Hematopoietic multipotent progenitor cell treated with erythropoietin and hydrocortisone succinate and interleukin-3 and kit ligand, for 4 days (in vitro differentiated cells): ENCODE results near the gene GALNT12.
A peak's percentile ranks its signal among the peaks of the same experiment; 100 is the strongest.

Source experiments
- DNase-seq: peaks from one replicate; pipeline ENCODE4 v3.0.0-alpha.2; 2015

GALNT12 gene

DNA sequence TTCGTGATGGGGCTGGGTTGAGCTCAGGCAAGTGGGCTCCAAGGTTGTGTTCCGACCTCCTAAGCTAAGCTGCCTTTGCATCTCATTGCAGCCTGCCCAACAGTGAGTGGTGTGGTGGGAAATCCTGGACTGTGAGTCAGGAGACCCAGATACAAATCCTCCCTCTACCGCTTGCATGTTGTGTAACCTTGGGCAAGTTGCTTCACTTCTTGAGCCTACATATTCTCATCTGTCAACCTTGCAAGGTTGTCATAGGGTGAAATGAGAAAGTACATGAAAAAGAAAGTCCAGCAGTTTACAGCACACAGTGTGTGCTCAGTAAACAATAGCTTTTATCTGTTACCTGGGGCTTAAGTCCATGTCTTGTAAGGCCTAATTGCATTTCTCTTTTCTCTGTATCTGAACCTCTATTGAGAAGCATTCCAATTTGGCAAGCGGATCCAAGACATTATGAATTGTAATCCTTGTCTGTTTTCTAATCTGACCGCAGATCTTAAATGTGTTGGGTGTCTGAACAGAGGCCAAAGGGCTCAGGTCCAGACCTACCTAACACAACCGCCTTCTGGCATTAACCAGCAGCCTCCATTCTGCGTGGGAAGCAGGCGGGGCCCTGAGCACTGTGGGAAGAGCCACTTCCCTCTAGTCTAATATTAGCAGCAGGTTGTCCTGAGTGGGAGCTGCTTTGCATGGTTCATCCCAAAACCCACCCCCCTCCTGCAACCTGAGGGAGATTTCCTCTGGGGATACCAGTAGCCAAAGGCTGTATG, 1.8 kb upstream of the GALNT12 start:
- DNase-seq = peak; percentile 21

DNA sequence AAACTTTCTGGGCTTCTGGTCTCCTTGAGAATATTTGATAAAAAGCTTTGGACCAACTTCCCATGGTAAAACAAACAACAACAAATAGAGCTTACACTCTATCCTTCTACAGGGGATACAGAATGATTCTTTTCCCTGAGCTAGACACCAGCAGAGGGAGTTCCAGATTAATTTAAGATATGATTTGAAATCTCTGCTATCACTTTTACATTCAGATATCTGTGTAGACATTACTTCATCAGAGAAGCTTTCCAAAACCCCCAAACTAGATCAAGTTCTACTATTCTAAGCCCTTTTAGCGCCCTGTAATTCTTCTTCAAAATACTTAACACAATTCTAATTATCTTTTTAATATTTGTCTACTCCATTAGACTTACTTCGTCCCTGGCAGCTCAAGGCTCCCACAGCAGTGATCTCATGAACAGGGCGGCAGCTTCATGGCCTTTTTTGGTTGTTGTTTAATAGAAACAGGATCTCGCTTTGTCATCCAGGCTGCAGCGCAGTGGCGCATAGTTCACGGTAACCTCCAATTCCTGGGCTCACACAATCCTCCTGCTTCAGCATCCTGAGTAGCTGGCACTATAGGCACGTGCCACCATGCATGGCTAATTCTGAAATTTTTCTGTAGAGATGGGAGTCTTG, 955 bp upstream of the GALNT12 start:
- DNase-seq = peak; percentile 32

DNA sequence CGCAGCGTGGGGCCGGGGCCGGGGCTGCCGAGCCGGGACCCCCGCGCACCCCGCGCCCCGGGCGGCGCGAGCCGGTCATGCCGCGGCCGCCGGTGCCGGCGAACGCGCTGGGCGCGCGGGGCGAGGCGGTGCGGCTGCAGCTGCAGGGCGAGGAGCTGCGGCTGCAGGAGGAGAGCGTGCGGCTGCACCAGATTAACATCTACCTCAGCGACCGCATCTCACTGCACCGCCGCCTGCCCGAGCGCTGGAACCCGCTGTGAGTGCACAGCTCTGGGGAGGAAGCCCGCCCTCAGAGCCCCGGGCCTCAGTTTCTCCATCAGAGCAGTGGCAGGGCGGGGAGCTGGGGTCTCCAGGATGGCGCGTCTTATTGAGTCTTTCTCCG, 335 bp downstream of the GALNT12 start:
- DNase-seq = peak; percentile 44

DNA sequence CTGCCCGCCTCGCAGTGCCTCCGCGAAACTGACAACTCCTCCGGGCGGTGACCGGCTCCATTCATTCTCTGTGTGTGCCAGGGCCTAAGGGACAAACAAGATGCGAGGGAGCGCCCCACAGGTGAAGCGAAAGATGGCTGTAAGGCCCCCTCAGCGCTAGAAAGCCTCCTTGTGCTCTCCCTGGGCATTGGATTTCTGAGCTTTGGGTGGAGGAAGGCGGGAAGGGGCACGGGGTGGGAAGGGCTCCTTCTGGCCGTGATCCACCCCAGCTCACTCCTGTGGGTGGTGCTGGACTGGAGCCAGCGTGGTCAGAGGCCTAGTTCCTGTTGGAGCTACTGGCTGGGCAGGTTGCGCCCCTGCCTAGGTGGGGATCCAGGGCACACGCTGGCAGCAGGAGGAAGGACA, 943 bp downstream of the GALNT12 start:
- DNase-seq = peak; percentile 58

DNA sequence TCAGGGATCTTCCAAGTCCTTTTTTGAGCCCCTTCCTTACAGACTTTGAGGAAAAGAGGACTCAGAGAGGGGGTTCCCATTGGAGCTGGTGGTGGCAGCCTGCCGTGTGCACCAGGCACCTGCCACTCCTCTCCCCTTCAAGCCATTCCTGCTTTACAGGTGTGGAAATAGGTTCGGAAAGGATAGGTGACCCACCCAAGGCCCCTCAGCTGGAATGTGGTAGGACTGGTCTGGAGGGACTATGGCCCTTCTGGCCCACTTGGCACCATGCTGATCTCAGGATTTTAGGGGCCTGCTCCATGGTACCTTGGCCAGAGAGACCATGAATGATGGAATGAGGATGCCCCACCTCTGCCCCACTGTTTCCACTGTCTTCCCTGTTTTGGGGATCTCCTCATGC, 1.4 kb downstream of the GALNT12 start:
- DNase-seq = no peak

DNA sequence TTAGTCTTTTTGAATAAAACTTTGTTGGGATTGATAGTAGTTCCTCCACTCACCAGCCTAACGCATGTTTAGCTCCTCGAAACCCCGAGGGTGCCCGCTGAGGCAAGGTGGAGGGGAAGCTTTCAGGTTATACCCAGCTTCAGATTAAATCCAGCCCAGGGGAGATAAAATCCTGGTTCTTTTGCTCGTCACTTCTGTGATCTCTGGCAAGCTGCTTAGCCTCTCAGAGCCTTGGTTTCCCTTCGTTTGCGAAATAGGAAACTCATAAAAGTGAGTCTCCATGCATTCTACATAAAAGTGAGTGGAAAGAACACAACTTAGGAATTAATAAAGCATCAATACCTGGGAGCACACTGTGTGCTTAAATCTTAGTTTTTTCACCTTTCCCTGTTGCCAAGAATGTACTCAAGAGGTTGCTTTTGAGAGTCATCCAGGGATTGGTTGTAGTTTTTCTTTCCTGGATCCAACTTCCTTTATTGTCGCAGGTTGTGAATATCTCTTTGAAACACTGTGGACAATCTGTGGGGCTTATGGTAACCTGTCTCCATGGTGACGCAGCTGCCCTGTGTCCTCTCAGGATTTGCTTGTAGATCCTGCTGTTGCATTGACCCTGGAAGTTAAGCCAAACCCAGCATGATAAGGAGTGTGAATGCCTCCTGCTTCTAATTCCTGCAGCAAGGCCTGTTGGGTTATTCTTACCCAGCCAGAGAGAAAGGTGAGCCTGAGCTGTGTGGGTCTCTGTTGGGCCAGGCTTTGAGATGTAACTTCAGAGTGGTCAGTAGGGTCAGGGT, 2.0 kb downstream of the GALNT12 start:
- DNase-seq = no peak

DNA sequence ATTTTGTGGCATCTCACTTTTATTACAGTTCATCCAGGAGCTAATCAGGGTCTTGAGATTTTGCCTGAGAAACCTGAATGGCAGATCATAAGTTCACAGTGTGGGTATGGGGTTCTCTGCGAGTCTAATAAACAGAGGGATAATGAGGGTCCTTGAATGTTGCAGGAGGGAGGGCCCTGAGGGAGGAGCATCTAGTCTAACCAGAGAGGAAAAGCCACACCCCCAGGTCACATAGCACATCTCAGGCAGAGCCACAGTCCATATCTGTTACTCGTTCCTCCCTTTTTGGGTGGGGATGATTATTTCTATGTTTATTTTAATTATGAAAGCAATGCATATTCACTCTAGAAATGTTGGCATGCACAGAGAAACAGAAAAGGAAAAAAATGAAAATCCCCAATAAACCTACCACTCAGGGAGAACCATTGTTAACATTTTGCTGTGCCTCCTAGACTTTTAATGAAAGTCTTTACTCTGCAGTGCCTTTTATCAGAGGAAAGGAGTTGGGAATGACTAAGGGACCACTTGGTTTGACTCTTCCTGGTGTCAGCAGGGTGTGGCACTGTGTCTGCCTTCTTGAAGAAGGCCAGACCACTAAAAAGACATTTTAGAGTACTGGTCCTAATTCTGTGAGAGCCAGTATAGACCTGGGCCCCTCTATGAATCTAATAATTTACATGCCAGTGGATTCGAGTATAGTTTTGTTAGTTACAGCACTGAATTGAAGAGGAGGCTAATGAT, 2.8 kb downstream of the GALNT12 start:
- peak; percentile 34 for DNase-seq

DNA sequence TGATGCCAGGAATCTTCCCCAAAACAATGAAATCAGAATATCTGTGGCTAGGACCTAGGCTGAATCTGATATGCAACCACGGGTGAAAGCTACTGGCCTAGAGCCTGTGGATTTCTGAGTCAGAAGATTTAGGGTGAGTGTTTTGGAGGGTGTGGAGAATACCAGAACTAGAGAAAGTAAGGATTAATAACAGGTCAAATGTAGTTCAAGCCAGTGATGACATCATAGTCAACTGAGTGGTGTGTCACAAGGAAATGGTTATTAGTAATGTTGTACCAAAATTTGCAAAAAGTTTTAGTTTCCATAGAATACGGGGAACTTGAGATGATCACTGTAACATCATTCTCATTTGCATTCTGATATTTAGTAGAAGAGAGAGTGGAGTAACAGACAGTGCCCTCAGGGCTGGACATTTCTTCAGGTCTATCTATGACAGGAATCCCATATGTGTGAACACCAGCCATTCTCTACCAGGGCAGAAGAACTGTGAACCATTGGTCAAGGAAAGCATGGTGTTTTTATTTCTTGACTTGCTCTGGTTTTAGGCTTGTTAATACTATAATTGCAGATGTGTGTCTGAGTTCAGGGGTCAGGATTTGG, 3.7 kb downstream of the GALNT12 start:
- DNase-seq = no peak

DNA sequence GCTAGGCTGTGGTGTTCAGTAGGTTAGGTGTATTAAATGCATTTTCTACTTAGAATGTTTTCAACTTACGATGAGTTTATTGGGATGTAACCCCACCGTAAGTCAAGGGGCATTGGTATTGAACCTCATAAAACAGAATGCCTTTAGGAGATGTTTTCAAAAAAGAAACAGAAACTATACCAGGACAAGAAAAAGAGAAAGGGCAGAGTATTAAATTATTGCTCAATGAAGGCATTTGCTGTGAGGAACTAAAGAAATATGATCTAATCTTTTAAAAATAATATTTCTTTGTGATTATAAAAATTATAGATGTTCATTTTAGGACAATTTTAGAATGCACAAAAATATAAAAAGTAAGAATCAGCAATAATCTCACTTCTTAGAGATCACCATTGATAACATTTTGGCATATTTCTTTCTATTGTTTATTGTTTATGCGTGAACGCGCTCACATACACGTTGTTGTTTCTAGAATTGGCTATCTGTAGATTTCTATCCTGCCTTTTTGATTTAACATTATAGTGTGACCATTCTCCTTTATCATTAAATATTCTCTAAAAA, 8.0 kb downstream of the GALNT12 start:
- no peak for DNase-seq

DNA sequence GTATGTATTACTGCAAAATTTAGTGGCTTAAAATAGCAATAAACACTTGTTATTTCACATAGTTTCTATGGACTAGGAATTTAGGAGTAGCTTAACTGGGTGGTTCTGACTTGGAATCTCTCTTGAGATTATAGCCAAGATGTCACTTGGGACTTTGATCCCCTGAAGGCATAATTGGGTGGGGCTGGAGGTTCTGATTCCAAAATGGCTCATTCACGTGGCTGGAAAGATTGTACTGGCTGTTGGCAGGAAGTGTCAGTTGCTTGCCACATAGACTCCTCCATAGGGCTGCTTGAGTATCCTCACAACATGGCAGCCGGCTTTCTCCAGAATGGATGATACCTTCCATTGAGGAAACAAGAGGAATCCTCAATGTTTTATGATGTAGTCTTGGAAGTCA, 11.3 kb downstream of the GALNT12 start:
- no peak for DNase-seq

DNA sequence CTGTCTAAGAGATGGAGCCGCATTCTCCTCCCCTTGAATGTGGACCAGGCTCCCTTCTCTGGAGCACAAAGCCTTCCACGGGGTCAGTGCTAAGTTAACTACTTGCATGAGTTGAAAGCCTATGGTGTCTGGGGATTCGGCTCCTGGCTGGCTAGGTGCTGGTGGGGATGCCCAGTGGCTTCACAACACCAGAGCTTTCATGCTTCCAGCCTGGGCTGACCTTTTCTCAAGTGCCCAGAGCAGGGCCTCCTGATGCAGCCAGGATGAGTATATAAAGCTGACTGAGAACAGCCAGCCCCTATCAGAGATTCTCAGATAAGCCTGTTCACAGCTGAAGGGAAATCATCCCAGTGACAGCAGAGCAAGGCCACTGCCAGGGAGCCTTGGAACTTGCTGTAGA, 11.8 kb downstream of the GALNT12 start:
- no peak for DNase-seq

DNA sequence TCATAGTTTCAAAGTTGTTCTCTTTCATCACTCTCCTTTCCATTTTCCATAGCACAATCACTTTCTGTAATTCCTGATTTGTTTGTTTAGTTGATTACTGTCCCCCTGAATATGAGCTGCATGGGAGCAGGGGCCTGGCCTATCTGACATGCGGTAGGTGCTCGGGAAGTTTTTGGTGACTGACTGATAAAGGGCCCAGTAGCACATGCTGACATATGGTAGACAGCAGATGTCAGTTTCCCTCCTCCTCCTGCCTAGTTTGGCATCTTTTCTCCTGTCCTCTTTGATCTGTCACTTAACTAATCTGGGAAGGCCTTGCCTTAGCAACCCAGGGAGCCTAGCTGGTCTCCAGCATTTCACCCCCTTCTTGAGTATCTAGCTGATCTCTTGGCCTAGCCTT, 14.4 kb downstream of the GALNT12 start:
- no peak for DNase-seq

DNA sequence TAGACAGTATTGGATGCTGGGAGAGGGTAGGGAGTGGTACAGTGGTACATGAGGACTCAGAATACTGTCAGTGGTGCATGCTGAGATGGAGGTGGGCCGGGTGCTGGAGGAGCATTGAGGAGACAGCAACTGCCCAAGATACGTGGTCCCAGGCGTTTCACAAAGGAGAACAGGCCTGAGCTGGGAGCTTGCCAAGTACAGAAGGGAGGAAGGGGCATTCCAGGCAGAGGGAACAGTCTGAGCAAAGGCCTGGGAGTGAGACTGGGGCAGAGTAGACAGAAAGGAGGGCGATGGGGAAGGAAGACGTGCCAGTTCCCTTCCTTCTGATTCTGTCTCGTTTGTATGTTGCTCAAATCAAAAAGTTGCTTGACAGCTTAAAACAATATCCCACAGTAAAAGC, 15.2 kb downstream of the GALNT12 start:
- DNase-seq = no peak

DNA sequence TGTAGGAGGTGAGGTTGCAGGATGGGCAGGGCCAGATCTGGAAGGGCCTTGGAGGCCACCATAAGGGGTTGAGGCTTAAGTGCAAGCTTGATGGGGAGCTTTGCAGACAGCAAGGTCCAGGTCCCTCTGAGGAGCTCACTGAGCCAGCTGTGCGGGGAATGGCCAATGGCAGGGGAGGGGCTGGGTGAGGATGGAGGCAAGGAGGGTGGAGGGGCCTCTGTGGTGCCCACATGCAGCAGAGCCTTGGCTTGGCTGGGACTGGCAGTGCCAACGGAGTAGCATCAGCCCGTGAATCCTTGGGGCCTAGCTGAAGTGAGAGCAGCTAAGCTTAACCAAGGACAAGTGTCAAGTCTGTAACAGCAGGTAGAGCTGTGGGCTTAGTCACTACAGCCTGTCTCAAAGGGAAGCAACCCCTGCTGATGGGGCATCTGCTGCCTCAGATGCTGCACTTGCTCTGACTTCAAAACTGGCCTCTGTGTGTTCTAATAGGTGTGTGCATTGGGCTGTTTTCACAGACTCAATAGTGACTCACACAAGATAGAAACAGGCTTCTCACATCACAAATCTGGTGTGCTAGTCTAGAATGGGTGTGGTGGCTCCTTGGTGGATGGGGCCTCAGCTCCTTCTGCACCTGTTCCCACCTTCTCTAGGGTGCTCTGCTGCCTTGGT, 16.3 kb downstream of the GALNT12 start:
- DNase-seq = no peak

DNA sequence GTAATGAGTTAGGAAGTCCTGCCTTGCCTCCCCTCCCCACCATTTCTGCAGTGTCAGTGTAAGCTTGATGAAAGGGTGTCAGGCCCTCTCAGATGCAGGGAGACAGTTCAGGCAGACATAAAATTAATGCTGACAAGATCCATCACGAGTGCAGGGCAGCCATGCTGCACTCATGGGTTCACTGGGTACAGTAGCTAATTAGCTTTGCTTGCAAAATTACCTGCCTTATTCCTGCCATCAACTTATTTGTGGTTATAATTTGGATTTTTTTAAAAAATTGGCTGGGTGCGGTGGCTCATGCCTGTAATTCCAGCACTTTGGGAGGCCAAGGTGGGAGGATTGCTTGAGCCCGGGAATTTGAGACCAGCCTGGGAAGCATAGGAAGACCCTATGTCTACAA, 17.9 kb downstream of the GALNT12 start:
- DNase-seq = no peak

DNA sequence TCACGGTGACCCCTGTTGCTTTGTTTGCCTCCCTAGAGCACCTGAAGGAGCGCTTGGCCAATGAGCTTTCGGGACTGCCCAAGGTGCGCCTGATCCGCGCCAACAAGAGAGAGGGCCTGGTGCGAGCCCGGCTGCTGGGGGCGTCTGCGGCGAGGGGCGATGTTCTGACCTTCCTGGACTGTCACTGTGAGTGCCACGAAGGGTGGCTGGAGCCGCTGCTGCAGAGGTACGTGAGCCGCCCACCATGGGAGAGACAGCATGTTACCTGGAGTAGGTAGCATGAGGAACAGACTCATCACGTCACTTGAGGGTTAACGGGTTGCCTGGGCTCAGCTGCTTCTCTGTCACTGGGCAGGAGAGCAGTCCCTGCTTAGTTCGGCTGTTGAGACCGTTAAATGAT, 19.2 kb downstream of the GALNT12 start:
- no peak for DNase-seq

DNA sequence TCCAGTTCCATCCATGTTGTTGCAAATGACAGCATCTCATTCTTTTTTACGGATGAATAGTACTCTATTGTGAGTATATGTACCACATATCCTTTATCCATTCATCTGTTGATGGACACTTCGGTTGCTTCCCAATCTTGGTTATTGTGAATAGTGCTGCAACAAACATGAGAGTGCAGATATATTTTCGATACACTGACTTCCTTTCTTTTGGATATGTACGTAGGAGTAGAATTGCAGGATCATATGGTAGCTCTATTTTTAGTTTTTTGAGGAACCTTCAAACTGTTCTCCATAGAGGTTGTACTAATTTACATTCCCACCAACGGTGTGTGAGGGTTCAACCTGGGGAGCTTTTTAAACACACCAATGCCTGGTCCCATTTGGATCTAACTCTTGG, 22.3 kb downstream of the GALNT12 start:
- DNase-seq = no peak

DNA sequence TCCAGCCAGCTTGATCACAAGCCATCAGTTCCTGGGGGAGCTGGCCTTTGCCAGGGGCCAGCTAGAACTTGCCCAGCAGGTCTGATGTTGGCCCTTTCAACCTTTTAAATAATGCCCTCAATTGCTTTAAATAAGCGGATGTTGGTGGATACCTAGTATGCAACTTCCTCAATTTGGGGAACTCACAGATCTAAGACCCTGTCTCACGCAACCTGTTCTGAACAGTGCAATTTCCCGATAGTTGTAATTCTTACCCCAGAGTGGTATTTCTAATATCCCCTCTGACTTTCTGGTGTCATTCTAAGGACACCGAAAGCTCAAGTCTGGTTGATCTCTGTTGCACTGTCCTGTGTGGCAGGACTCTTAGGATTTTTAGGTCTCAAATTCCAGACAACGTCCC, 23.1 kb downstream of the GALNT12 start:
- no peak for DNase-seq

DNA sequence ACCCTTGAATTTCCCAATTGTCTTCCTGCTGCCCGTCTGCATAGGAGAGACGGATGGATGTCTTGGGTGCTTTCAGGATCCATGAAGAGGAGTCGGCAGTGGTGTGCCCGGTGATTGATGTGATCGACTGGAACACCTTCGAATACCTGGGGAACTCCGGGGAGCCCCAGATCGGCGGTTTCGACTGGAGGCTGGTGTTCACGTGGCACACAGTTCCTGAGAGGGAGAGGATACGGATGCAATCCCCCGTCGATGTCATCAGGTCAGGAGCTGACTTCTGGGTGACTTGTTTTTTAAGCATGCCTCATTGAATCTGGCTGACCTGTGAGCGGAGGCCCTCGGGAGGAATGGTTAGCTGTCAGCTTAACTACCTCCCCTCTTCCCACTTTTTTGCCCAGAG, 24.2 kb downstream of the GALNT12 start:
- DNase-seq = no peak

DNA sequence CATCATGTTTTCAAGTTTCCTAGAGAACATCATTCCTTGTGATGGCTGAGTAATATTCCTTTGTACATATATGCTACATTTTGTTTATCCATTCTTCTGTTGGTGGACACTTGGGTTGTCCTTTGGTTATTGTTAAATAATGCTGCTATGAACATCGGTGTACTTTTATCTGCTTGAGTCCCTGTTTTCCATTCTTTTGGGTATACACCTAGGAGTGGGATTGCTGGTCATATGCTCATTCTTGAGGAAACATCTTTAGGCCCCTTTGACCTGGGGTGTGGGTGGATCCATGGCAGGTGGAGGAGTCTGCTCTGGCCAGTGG, 25.3 kb downstream of the GALNT12 start:
- DNase-seq = no peak

DNA sequence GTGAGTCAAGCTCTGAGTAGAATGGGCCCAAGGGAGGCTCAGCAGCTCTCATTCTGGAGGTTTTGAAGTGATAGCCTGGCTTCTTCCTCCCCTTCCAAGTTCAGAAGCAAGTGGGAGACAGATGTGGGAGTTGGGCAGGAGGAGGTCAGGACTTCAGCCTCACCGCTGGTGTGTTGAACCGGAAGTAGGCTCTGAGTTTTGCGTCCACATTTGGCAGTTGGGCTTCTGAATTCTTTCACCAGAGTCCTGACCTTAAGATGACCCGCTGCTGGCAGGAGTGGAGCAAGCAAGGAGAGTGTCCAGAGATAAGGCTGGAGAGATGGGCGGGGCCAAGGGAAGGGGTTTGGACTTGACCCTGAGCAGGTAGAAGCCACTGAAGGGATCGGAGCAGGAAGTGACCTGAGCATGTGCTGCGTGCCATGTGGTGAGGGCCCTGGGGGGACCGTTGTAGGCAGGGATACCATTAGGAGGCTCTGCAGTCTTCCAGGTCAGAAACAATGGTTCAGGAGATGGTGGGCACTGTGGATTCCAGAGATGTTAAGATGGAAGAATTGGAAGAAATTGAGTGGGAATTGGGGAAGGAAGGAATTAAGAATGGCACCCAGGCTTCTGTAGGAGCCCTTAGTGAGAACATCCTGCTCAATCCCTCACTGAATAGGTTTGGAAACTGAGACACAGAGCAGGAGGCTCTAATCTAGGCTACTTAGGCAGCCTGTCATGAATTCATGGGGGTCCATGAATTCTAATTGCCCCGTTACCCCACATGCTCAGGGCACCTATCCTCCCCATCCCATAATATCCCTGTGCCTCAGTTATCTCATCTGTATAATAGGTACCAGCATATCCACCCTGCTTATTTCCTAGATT, 25.9 kb downstream of the GALNT12 start:
- DNase-seq = no peak
